Activated CD4-positive, CD25-positive, alpha-beta regulatory T cell treated with anti-CD3 and anti-CD28 coated beads, Interleukin-2, amount 50 U/mL, for 72 hours (primary cell): ENCODE data around the gene NLRP6.
"Not testable (repeated sequence)": the region's sequence is repeated elsewhere in the genome, so short reads cannot be mapped to it uniquely, and the experiment has no call there.

ENCODE experiments used
- DNase-seq: peaks from one replicate; pipeline ENCODE4 v3.0.0; 2021

NLRP6 gene

GRCh38 chr11:278001-278951, at the start of gene NLRP6:
TSS of gene NLRP6 (plus strand) at chr11:278407. CDS start at chr11:278570, 163 bp downstream.
- peak; percentile 28 for DNase-seq

GRCh38 chr11:230431-230830, 47.8 kb upstream of the NLRP6 start:
- no peak for DNase-seq

GRCh38 chr11:232783-233565, 45.2 kb upstream of the NLRP6 start:
- DNase-seq = no peak

GRCh38 chr11:235180-235579, 43.0 kb upstream of the NLRP6 start:
- DNase-seq = no peak

- DNase-seq = no peak
These were observed 42.6 kb upstream of the NLRP6 start for GRCh38 chr11:235609-235996.

GRCh38 chr11:235997-236773, 42.0 kb upstream of the NLRP6 start, which contains the start of gene SIRT3:
TSS of gene SIRT3 (minus strand) at chr11:236342. CDS start at chr11:236328, 14 bp downstream.
- peak; percentile 78 for DNase-seq

- DNase-seq = peak; percentile 89
These were observed 41.1 kb upstream of the NLRP6 start, which contains the start of gene PSMD13 for GRCh38 chr11:236774-237767. TSS of gene PSMD13 (plus strand) at chr11:236976. CDS start at chr11:237050, 74 bp downstream.

- not testable (repeated sequence) for DNase-seq
These were observed 39.9 kb upstream of the NLRP6 start for GRCh38 chr11:238346-238745.

GRCh38 chr11:240315-240714, 37.9 kb upstream of the NLRP6 start:
- no peak for DNase-seq

- no peak for DNase-seq
These were observed 36.6 kb upstream of the NLRP6 start for GRCh38 chr11:241634-242033.

GRCh38 chr11:244376-244775, 33.8 kb upstream of the NLRP6 start:
- DNase-seq = no peak

GRCh38 chr11:249062-249461, 29.1 kb upstream of the NLRP6 start:
- DNase-seq = no peak

- no peak for DNase-seq
These were observed 27.9 kb upstream of the NLRP6 start for GRCh38 chr11:250274-250673.

- DNase-seq = peak; percentile 70
These were observed 27.4 kb upstream of the NLRP6 start for GRCh38 chr11:250740-251299.

GRCh38 chr11:251550-251949, 26.7 kb upstream of the NLRP6 start:
- no peak for DNase-seq

- DNase-seq = no peak
These were observed 25.5 kb upstream of the NLRP6 start for GRCh38 chr11:252666-253065.

GRCh38 chr11:253160-253885, 24.9 kb upstream of the NLRP6 start:
- DNase-seq = no peak

- no peak for DNase-seq
These were observed 24.3 kb upstream of the NLRP6 start for GRCh38 chr11:253886-254270.

GRCh38 chr11:255176-255575, 23.0 kb upstream of the NLRP6 start:
- DNase-seq = no peak

GRCh38 chr11:255816-256215, 22.4 kb upstream of the NLRP6 start:
- no peak for DNase-seq
